HG03457 (cell line): Measurements from ENCODE around the gene CNTN4.
"Not testable (repeated sequence)": the region's sequence is repeated elsewhere in the genome, so short reads cannot be mapped to it uniquely, and the experiment has no call there.

Experiments
- ATAC-seq: cut with Tn5 transposase; IDR thresholded peaks from one replicate; pipeline ENCODE4 v1.9.1; 2021; ENCODE audit warnings: moderate number of reproducible peaks; ENCODE audit not compliant: unreplicated experiment

Gene CNTN4

GRCh38 chr3:2771741-2772140 is 673.1 kb downstream of the CNTN4 start:
- no peak for ATAC-seq

GRCh38 chr3:2772803-2773202 is 674.1 kb downstream of the CNTN4 start:
- no peak for ATAC-seq

- no peak for ATAC-seq
Observed at GRCh38 chr3:2774481-2775249, 676.0 kb downstream of the CNTN4 start.

GRCh38 chr3:2783261-2783660 is 684.6 kb downstream of the CNTN4 start:
- ATAC-seq = no peak

GRCh38 chr3:2784627-2785026 is 686.0 kb downstream of the CNTN4 start:
- ATAC-seq = no peak

GRCh38 chr3:2790266-2790815 is 691.7 kb downstream of the CNTN4 start:
- ATAC-seq = no peak

GRCh38 chr3:2792432-2792831 is 693.8 kb downstream of the CNTN4 start:
- ATAC-seq = no peak

GRCh38 chr3:2793987-2794386 is 695.3 kb downstream of the CNTN4 start:
- ATAC-seq = no peak

GRCh38 chr3:2802429-2802828 is 703.8 kb downstream of the CNTN4 start:
- no peak for ATAC-seq

GRCh38 chr3:2807514-2807913 is 708.8 kb downstream of the CNTN4 start:
- ATAC-seq = no peak

- no peak for ATAC-seq
Observed at GRCh38 chr3:2810723-2811122, 712.1 kb downstream of the CNTN4 start.

- ATAC-seq = no peak
Observed at GRCh38 chr3:2819571-2819970, 720.9 kb downstream of the CNTN4 start.

- not testable (repeated sequence) for ATAC-seq
Observed at GRCh38 chr3:2820982-2821381, 722.3 kb downstream of the CNTN4 start.

- ATAC-seq = no peak
Observed at GRCh38 chr3:2822611-2823010, 723.9 kb downstream of the CNTN4 start.

GRCh38 chr3:2823031-2823430 is 724.4 kb downstream of the CNTN4 start:
- no peak for ATAC-seq

GRCh38 chr3:2823437-2824211 is 725.0 kb downstream of the CNTN4 start:
- no peak for ATAC-seq

GRCh38 chr3:2826036-2826435 is 727.4 kb downstream of the CNTN4 start:
- ATAC-seq = no peak

- ATAC-seq = peak; percentile 71
Observed at GRCh38 chr3:2826453-2826852, 727.8 kb downstream of the CNTN4 start.

GRCh38 chr3:2837239-2837638 is 738.6 kb downstream of the CNTN4 start:
- ATAC-seq = no peak

- ATAC-seq = no peak
Observed at GRCh38 chr3:2837910-2838309, 739.2 kb downstream of the CNTN4 start.

GRCh38 chr3:2838546-2839157 is 740.0 kb downstream of the CNTN4 start:
- ATAC-seq = no peak

- ATAC-seq = no peak
Observed at GRCh38 chr3:2839876-2840275, 741.2 kb downstream of the CNTN4 start.
